Liver (tissue), 9 donors: Measurements from ENCODE around the gene TBX2. TPM values are rescaled to one million over a fixed set of nuclear protein-coding genes. Genes with fewer than 3 reads are reported as not detected.

ENCODE experiments used
- DNase-seq: peaks from one replicate; pipeline ENCODE4 v3.0.0-alpha.2; 2017; ENCODE audit warnings: low spot score
- H3K27ac ChIP-seq, 2 donors: one replicate each; pipeline ENCODE4 v1.7.0; 2013; ENCODE audit warnings: inconsistent platforms in 2 of 2, low read length in 2 of 2, control low read depth in 1 of 2, low read depth in 1 of 2, mild to moderate bottlenecking in 1 of 2
- H3K27me3 ChIP-seq, 4 donors: one replicate each; pipeline versions ENCODE4 v1.6.1 to v1.7.0; 2013; ENCODE audit warnings: low read length in 3 of 4, inconsistent platforms in 1 of 4, mild to moderate bottlenecking in 1 of 4, moderate library complexity in 1 of 4; ENCODE audit not compliant: control insufficient read depth in 4 of 4, insufficient read depth in 4 of 4
- H3K36me3 ChIP-seq, 4 donors: one replicate each; pipeline versions ENCODE4 v1.6.1 to v1.7.0; 2013; ENCODE audit warnings: low read length in 3 of 4, mild to moderate bottlenecking in 3 of 4, low read depth in 1 of 4, moderate library complexity in 1 of 4; ENCODE audit not compliant: control insufficient read depth in 4 of 4, insufficient read depth in 3 of 4
- H3K4me1 ChIP-seq, 4 donors: one replicate each; pipeline versions ENCODE4 v1.6.1 to v1.7.0; 2013; ENCODE audit warnings: low read length in 3 of 4, mild to moderate bottlenecking in 3 of 4, moderate library complexity in 1 of 4; ENCODE audit not compliant: control insufficient read depth in 4 of 4, insufficient read depth in 4 of 4
- H3K4me3 ChIP-seq, 3 donors: one replicate each; pipeline versions ENCODE4 v1.6.1 to v1.7.0; 2013; ENCODE audit warnings: low read length in 3 of 3, control low read depth in 1 of 3, low read depth in 1 of 3, mild to moderate bottlenecking in 1 of 3
- H3K9ac ChIP-seq, 2 donors: one replicate each; pipeline ENCODE4 v1.7.0; 2013; ENCODE audit warnings: low read length in 2 of 2, mild to moderate bottlenecking in 2 of 2, moderate library complexity in 2 of 2, control low read depth in 1 of 2, low read depth in 1 of 2
- H3K9me3 ChIP-seq, 4 donors: one replicate each; pipeline versions ENCODE4 v1.6.1 to v1.7.0; 2013; ENCODE audit warnings: low read length in 3 of 4; ENCODE audit not compliant: control insufficient read depth in 4 of 4
- ATF3 ChIP-seq: IDR thresholded peaks from 2 replicates; pipeline ENCODE4 v1.6.1; 2016; ENCODE audit warnings: antibody characterized with exemption
- CTCF ChIP-seq: fragments of 150-350 bp; IDR thresholded peaks from 2 replicates; pipeline ENCODE4 v1.5.1; 2017; ENCODE audit warnings: improper control_type of control experiment, low read depth, low read length; ENCODE audit not compliant: missing input control
- EGR1 ChIP-seq, 2 donors: IDR thresholded peaks; 2 replicates each; pipeline ENCODE4 v1.6.1; 2016 to 2018; ENCODE audit warnings: antibody characterized with exemption in 2 of 2, low read depth in 2 of 2
- FOXA1 ChIP-seq: IDR thresholded peaks from 2 replicates; pipeline ENCODE4 v1.6.1; 2016; ENCODE audit warnings: antibody characterized with exemption
- FOXA2 ChIP-seq: IDR thresholded peaks from 2 replicates; pipeline ENCODE4 v1.6.1; 2016; ENCODE audit warnings: antibody characterized with exemption
- GABPA ChIP-seq, 2 donors: IDR thresholded peaks in 1 of 2; conservative IDR thresholded peaks in 1 of 2; 2 replicates each; pipeline ENCODE4 v1.6.1; 2016; ENCODE audit warnings: antibody characterized with exemption in 2 of 2, mild to moderate bottlenecking in 1 of 2, moderate library complexity in 1 of 2
- HNF4A ChIP-seq, 2 donors: conservative IDR thresholded peaks; 2 replicates each; pipeline ENCODE4 v1.6.1; 2016; ENCODE audit warnings: antibody characterized with exemption in 2 of 2, mild to moderate bottlenecking in 2 of 2
- HNF4G ChIP-seq: IDR thresholded peaks from 2 replicates; pipeline ENCODE4 v1.6.1; 2016; ENCODE audit warnings: antibody characterized with exemption
- JUND ChIP-seq, 2 donors: IDR thresholded peaks; 2 replicates each; pipeline ENCODE4 v1.6.1; 2016; ENCODE audit warnings: antibody characterized with exemption in 2 of 2
- MAX ChIP-seq: IDR thresholded peaks from 2 replicates; pipeline ENCODE4 v1.6.1; 2016; ENCODE audit warnings: antibody characterized with exemption
- NR2F2 ChIP-seq: IDR thresholded peaks from 2 replicates; pipeline ENCODE4 v1.6.1; 2016; ENCODE audit warnings: antibody characterized with exemption
- RAD21 ChIP-seq, 2 donors: IDR thresholded peaks; 2 replicates each; pipeline ENCODE4 v1.6.1; 2016; ENCODE audit warnings: antibody characterized with exemption in 2 of 2, mild to moderate bottlenecking in 2 of 2
- REST ChIP-seq: IDR thresholded peaks from 2 replicates; pipeline ENCODE4 v1.6.1; 2016; ENCODE audit warnings: antibody characterized with exemption, mild to moderate bottlenecking
- RXRA ChIP-seq, 2 donors: IDR thresholded peaks; 2 replicates each; pipeline ENCODE4 v1.6.1; 2017 to 2018; ENCODE audit warnings: antibody characterized with exemption in 2 of 2, mild to moderate bottlenecking in 1 of 2
- SP1 ChIP-seq: IDR thresholded peaks from 2 replicates; pipeline ENCODE4 v1.6.1; 2018; ENCODE audit warnings: antibody characterized with exemption, mild to moderate bottlenecking
- TAF1 ChIP-seq: conservative IDR thresholded peaks from 2 replicates; pipeline ENCODE4 v1.6.1; 2016; ENCODE audit warnings: antibody characterized with exemption, mild to moderate bottlenecking
- YY1 ChIP-seq: IDR thresholded peaks from 2 replicates; pipeline ENCODE4 v1.6.1; 2016; ENCODE audit warnings: antibody characterized with exemption, mild to moderate bottlenecking
- ZBTB33 ChIP-seq: IDR thresholded peaks from 2 replicates; pipeline ENCODE4 v1.6.1; 2016; ENCODE audit warnings: antibody characterized with exemption
- WGBS: extraction: QIAGEN DNeasy Blood & Tissue Kit; methylation state at CpG from one replicate; pipeline ENCODE4 v1.1.7; 2013; 5-methylcytosine and 5-hydroxymethylcytosine counted together
- polyA plus RNA-seq, 2 donors: library from polyadenylated mRNA; stranded (reverse) in 1 of 2; unstranded in 1 of 2; fragments of 200-250 nt in 1 of 2; fragments of >200 nt in 1 of 2; fragmentation: Nextera tagmentation in 1 of 2; extraction: Ambion mirVana in 1 of 2; gene quantifications; one replicate each; pipeline versions ENCODE4 v1.2.1 to v1.2.3, GENCODE V29; 2013 to 2015
- total RNA-seq, 2 donors: library from RNA; depleted of rRNA; stranded (reverse); fragments of >200 nt; gene quantifications; one replicate each; pipeline ENCODE4 v1.2.3, GENCODE V29; 2014
- donor health status: healthy.
- donor health status: healthy.
- donor health status: healthy.
- donor health status: healthy.
- donor health status: healthy.

Gene TBX2
- total and polyA plus RNA-seq, 4 donors: 0.85 to 3.1 (median 2.5) TPM

- DNase-seq: no peak
- Histone ChIP-seq H3K4me1 (peaks cover 0 to 2% (median 0%) of the 10 kb centered on the region in 4 donors), H3K36me3 (no peaks in the 10 kb centered on the region), H3K4me3 (no peak overlapping the region), H3K9ac (no peak overlapping the region), H3K9me3 (no peaks in the 10 kb centered on the region), H3K27ac (no peak overlapping the region), H3K27me3 (no peaks in the 10 kb centered on the region)
- 79% methylated on average over 7 of the region's 7 CpGs for WGBS
- TF ChIP-seq HNF4G (no peak), ATF3 (no peak), NR2F2 (peak; percentile 70), RAD21 (IDR thresholded peaks at IDR 0.05) (peak in 1 of 2 donors; percentile 9), EGR1 (IDR thresholded peaks at IDR 0.05; ENCODE audit: low read depth in 2 of 2) (no peak), FOXA1 (no peak), REST (no peak), YY1 (no peak)
Measured at GRCh38 chr17:61352408-61352770, 47.3 kb upstream of the TBX2 start.

- WGBS: 93% methylated on average over 12 of the region's 12 CpGs
- DNase-seq: no peak
- H3K36me3 ChIP-seq: no peaks in the 10 kb centered on the region
- H3K4me3 ChIP-seq: no peak overlapping the region
- peaks cover 0 to 2% (median 0%) of the 10 kb centered on the region in 4 donors for H3K4me1 ChIP-seq
- no peak overlapping the region for H3K27ac ChIP-seq
- H3K27me3 ChIP-seq: no peaks in the 10 kb centered on the region
- H3K9me3 ChIP-seq: no peaks in the 10 kb centered on the region
- TF ChIP-seq REST (no peak), CTCF (no peak), ATF3 (no peak), EGR1 (IDR thresholded peaks at IDR 0.05; ENCODE audit: low read depth in 2 of 2) (no peak), HNF4A (conservative IDR thresholded peaks at IDR 0.05) (no peak), SP1 (no peak), FOXA1 (no peak), RAD21 (IDR thresholded peaks at IDR 0.05) (no peak), JUND (IDR thresholded peaks at IDR 0.05) (no peak), TAF1 (no peak), GABPA (IDR thresholded peaks at IDR 0.05 in 1 of 2, conservative IDR thresholded peaks at IDR 0.05 in 1 of 2) (no peak), NR2F2 (no peak), FOXA2 (no peak), ZBTB33 (no peak), MAX (no peak), RXRA (IDR thresholded peaks at IDR 0.05) (no peak)
- H3K9ac ChIP-seq: no peak overlapping the region
Measured at GRCh38 chr17:61352781-61353491, 46.7 kb upstream of the TBX2 start.
